Measurements from ENCODE around the gene ZMAT5.

The ZMAT5 gene

GRCh38 chr22:29704528-29705285, 62.1 kb downstream of the ZMAT5 start:
- no peak for DNase-seq

- DNase-seq = no peak
Observed at GRCh38 chr22:29703569-29704195, 63.1 kb downstream of the ZMAT5 start.

- DNase-seq = no peak
Observed at GRCh38 chr22:29702931-29703501, 63.8 kb downstream of the ZMAT5 start.

- no peak for DNase-seq
Observed at GRCh38 chr22:29702000-29702930, 64.5 kb downstream of the ZMAT5 start.

GRCh38 chr22:29701155-29701999, 65.4 kb downstream of the ZMAT5 start:
- no peak for DNase-seq

GRCh38 chr22:29700900-29701154, 66.0 kb downstream of the ZMAT5 start:
- no peak for DNase-seq

GRCh38 chr22:29700206-29700899, 66.5 kb downstream of the ZMAT5 start:
- DNase-seq = no peak

- no peak for DNase-seq
Observed at GRCh38 chr22:29697853-29698598, 68.8 kb downstream of the ZMAT5 start.

GRCh38 chr22:29695129-29695926, 71.5 kb downstream of the ZMAT5 start:
- DNase-seq = no peak

- no peak for DNase-seq
Observed at GRCh38 chr22:29693671-29694070, 73.1 kb downstream of the ZMAT5 start.

- DNase-seq = no peak
Observed at GRCh38 chr22:29693161-29693560, 73.6 kb downstream of the ZMAT5 start.

GRCh38 chr22:29692327-29692640, 74.5 kb downstream of the ZMAT5 start:
- no peak for DNase-seq

- DNase-seq = no peak
Observed at GRCh38 chr22:29691636-29692326, 75.0 kb downstream of the ZMAT5 start.

GRCh38 chr22:29690476-29690875, 76.3 kb downstream of the ZMAT5 start:
- DNase-seq = no peak

GRCh38 chr22:29689880-29690213, 77.0 kb downstream of the ZMAT5 start:
- peak; percentile 38 for DNase-seq

- DNase-seq = no peak
Observed at GRCh38 chr22:29689206-29689879, 77.5 kb downstream of the ZMAT5 start.

GRCh38 chr22:29684244-29684643, 82.6 kb downstream of the ZMAT5 start:
- no peak for DNase-seq

GRCh38 chr22:29683536-29683935, 83.3 kb downstream of the ZMAT5 start:
- DNase-seq = no peak
